Testis (tissue), 3 donors: ENCODE results near the gene ADH7. TPM values are rescaled to one million over a fixed set of nuclear protein-coding genes. Genes with fewer than 3 reads are reported as not detected.

Source experiments
- DNase-seq: peaks from one replicate; pipeline ENCODE4 v3.0.0-alpha.2; 2019
- H3K27ac ChIP-seq, 2 donors: fragments of 200-600 bp; sonication (generic); one replicate each; pipeline ENCODE4 v1.5.1; 2019
- H3K27me3 ChIP-seq: fragments of 200-600 bp; sonication (generic); one replicate; pipeline ENCODE4 v1.5.1; 2019
- H3K36me3 ChIP-seq: fragments of 200-600 bp; sonication (generic); one replicate; pipeline ENCODE4 v1.5.1; 2017; ENCODE audit warnings: low read depth; ENCODE audit errors: missing control alignments
- H3K4me1 ChIP-seq: fragments of 200-600 bp; sonication (generic); one replicate; pipeline ENCODE4 v1.5.1; 2019
- H3K4me3 ChIP-seq, 2 donors: fragments of 200-600 bp; sonication (generic); one replicate each; pipeline ENCODE4 v1.5.1; 2017 to 2019
- H3K9me3 ChIP-seq: fragments of 200-600 bp; sonication (generic); one replicate; pipeline ENCODE4 v1.5.1; 2017
- CTCF ChIP-seq, 3 experiments: fragments of 450-650 bp in 2 of 3; fragments of 200-600 bp in 1 of 3; sonication (generic) in 1 of 3; IDR thresholded peaks; one replicate each; pipeline ENCODE4 v1.5.1; 2016 to 2019; ENCODE audit warnings: antibody characterized with exemption in 3 of 3, mild to moderate bottlenecking in 2 of 3, moderate library complexity in 1 of 3
- POLR2A ChIP-seq: fragments of 450-650 bp; IDR thresholded peaks from one replicate; pipeline ENCODE4 v1.6.1; 2017; ENCODE audit warnings: antibody characterized with exemption, mild to moderate bottlenecking, moderate library complexity
- WGBS, 2 donors: methylation state at CpG; one replicate each; pipeline ENCODE4 v1.1.5; 2018; 5-methylcytosine and 5-hydroxymethylcytosine counted together
- intact Hi-C: fragments of 100-400 bp; cut with DNase I; formaldehyde crosslinking; loops from one replicate; pipeline ENCODE4 v1.15.1; 2023; ENCODE audit warnings: low total_unique reads
- polyA plus RNA-seq: library from polyadenylated mRNA; stranded (reverse); fragments of 350-450 nt; fragmentation: Illumina TruSeq; extraction: RNeasy Lipid Tissue Mini Kit (QIAGEN cat#74804); gene quantifications from one replicate; pipeline ENCODE4 v1.2.3, GENCODE V29; 2014; ENCODE audit warnings: low read depth, low replicate concordance; ENCODE audit not compliant: insufficient read depth
- total RNA-seq, 2 donors: library from RNA; depleted of rRNA; stranded (reverse); fragments of >200 nt; gene quantifications; one replicate each; pipeline ENCODE4 v1.2.3, GENCODE V29; 2016

The ADH7 gene
- total and polyA plus RNA-seq, 3 donors from 2014 or later = not detected

- Histone ChIP-seq H3K27me3 (no peaks in the 10 kb centered on the region), H3K36me3 (no peaks in the 10 kb centered on the region), H3K27ac (no peak overlapping the region), H3K4me3 (no peak overlapping the region), H3K4me1 (no peaks in the 10 kb centered on the region), H3K9me3 (no peaks in the 10 kb centered on the region)
- no peak for TF ChIP-seq CTCF (IDR thresholded peaks at IDR 0.05)
- no peak for TF ChIP-seq POLR2A
- intact Hi-C loops = no loop called here
- DNase-seq = no peak
- 68 to 79% methylated on average over 4 of the region's 4 CpGs for WGBS, 2 donors
These were observed 26.7 kb upstream of the ADH7 start for GRCh38 chr4:99461623-99462401.

GRCh38 chr4:99459546-99460042 is 24.5 kb upstream of the ADH7 start:
- Histone ChIP-seq H3K36me3 (no peaks in the 10 kb centered on the region), H3K27me3 (no peaks in the 10 kb centered on the region), H3K4me3 (no peak overlapping the region), H3K4me1 (no peaks in the 10 kb centered on the region), H3K9me3 (no peaks in the 10 kb centered on the region), H3K27ac (no peak overlapping the region)
- TF ChIP-seq POLR2A = no peak
- 91 to 93% methylated on average over 5 of the region's 5 CpGs for WGBS, 2 donors
- intact Hi-C loops = no loop called here
- DNase-seq = no peak

GRCh38 chr4:99458911-99459447 is 23.8 kb upstream of the ADH7 start:
- 60 to 63% methylated on average over 6 of the region's 6 CpGs for WGBS, 2 donors
- intact Hi-C loops = no loop called here
- no peaks in the 10 kb centered on the region for H3K36me3 ChIP-seq
- H3K4me1 ChIP-seq = no peaks in the 10 kb centered on the region
- no peaks in the 10 kb centered on the region for H3K27me3 ChIP-seq
- TF ChIP-seq CTCF (IDR thresholded peaks at IDR 0.05) = no peak
- no peak for TF ChIP-seq POLR2A
- no peaks in the 10 kb centered on the region for H3K9me3 ChIP-seq
- H3K4me3 ChIP-seq = no peak overlapping the region
- DNase-seq = no peak
- no peak overlapping the region for H3K27ac ChIP-seq

- Histone ChIP-seq H3K4me1 (no peaks in the 10 kb centered on the region), H3K27ac (no peak overlapping the region), H3K27me3 (no peaks in the 10 kb centered on the region), H3K9me3 (no peaks in the 10 kb centered on the region), H3K36me3 (no peaks in the 10 kb centered on the region), H3K4me3 (no peak overlapping the region)
- TF ChIP-seq CTCF (IDR thresholded peaks at IDR 0.05) (no peak), POLR2A (no peak)
- intact Hi-C loops = no loop called here
- DNase-seq = no peak
These were observed 22.5 kb upstream of the ADH7 start for GRCh38 chr4:99457676-99458075.

- Histone ChIP-seq H3K9me3 (no peaks in the 10 kb centered on the region), H3K4me3 (no peak overlapping the region), H3K4me1 (no peaks in the 10 kb centered on the region), H3K36me3 (no peaks in the 10 kb centered on the region), H3K27ac (no peak overlapping the region), H3K27me3 (no peaks in the 10 kb centered on the region)
- TF ChIP-seq CTCF (IDR thresholded peaks at IDR 0.05) = no peak
- TF ChIP-seq POLR2A = no peak
- no peak for DNase-seq
- 90 to 94% methylated on average over 4 of the region's 4 CpGs for WGBS, 2 donors
- intact Hi-C loops = no loop called here
These were observed 22.1 kb upstream of the ADH7 start for GRCh38 chr4:99457270-99457669.
